ENCODE measurements around the gene SAMD3.
"Not testable (repeated sequence)": the region's sequence is repeated elsewhere in the genome, so short reads cannot be mapped to it uniquely, and the experiment has no call there.

Gene SAMD3

GRCh38 chr6:130222775-130223174 lies at the start of gene SAMD3:
SAMD3 (minus strand) TSS chr6:130222951; CDS start chr6:130215273, 7,678 bp downstream.
- no peak for DNase-seq

GRCh38 chr6:130269969-130270635 lies 47.4 kb upstream of the SAMD3 start:
- no peak for DNase-seq

GRCh38 chr6:130265553-130265952 lies 42.8 kb upstream of the SAMD3 start:
- DNase-seq = not testable (repeated sequence)

GRCh38 chr6:130262008-130262407 lies 39.3 kb upstream of the SAMD3 start:
- no peak for DNase-seq

- DNase-seq = not testable (repeated sequence)
Observed at GRCh38 chr6:130261558-130261957, 38.8 kb upstream of the SAMD3 start.

DNA sequence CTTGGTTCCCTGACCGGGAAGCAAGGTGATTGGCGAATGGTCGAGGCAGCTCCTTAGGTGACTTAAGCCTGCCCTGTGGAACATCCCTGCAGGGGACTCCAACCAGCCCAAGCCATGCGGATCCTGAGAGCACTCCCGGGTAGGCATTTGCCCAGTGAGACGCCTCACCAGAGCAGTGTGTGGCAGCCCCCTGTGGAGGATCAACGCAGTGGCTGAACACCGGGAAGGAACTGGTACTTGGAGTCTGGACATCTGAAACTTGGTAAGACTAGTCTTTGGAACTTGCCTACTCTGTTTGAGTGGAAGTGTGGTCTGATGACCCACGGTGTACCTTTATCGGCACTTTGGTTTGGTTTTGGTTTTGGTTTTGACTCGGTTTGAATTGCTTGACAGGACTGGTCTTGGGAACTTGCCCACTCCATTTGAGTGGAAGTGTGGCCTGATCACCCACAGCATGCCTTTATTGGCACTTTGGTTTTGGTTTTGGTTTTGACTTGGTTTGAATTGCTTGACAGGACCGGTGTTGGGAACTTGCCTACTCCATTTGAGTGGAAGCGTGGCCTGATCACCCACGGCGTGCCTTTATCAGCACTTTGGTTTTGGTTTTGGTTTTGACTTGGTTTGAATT lies 38.0 kb upstream of the SAMD3 start:
- not testable (repeated sequence) for DNase-seq

GRCh38 chr6:130260050-130260462 lies 37.3 kb upstream of the SAMD3 start:
- DNase-seq = not testable (repeated sequence)

DNA sequence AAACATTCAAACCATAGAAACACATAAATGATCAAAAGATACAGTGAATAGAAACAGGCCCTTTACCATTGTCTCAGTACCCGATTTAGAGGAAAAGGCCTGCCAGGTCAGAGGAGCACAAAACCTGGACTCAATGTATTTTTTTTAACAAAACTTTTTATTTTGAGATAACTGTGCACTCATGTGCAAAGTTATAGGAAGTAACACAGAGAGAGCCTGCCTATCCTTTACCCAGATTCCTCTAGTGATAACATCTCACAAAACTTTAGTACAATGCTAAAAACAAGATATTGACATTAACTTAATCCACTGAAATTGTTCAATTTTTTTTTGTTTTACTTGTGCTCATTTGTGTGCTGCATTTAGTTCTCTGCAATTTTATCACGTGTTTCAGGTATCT lies 36.8 kb upstream of the SAMD3 start:
- no peak for DNase-seq

DNA sequence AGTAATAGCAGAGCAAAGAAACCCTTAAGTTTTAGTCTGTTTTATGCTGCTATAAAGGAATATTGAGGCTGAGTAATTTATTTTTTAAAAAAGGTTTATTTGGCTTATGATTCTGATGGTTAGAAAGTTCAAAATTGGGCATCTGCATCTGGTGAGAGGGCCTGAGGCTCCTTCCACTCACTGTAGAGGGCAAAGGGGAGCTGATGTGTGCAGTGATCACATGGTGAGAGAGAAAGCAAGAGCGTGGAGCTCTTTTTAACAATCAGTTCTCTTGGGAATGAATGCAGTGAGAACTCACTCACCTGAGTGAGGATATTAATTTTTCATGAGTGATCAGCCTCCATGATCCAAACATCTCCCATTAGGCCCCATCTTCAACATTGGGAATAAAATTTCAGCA lies 36.4 kb upstream of the SAMD3 start:
- DNase-seq = no peak

- DNase-seq = no peak
Observed at GRCh38 chr6:130252527-130253237, 29.9 kb upstream of the SAMD3 start.

DNA sequence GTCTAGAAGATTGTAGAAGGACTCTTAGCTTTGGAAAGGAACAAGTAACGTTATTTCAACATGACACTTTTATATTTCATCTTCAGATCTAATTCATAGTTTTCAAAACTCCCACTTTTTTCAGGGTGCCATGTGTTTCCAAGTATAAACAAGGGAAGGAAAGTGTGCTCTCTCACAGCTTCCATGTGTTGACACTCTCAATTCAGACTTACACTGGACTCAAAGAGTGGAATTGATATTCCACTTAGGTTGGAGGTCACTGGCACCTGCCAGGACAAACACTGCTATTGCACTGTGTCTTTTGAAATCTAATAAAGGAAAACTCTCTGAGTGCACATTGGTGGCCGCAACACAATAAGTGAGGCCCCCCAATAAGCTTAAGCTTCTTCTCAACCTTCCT lies 22.5 kb upstream of the SAMD3 start:
- no peak for DNase-seq

DNA sequence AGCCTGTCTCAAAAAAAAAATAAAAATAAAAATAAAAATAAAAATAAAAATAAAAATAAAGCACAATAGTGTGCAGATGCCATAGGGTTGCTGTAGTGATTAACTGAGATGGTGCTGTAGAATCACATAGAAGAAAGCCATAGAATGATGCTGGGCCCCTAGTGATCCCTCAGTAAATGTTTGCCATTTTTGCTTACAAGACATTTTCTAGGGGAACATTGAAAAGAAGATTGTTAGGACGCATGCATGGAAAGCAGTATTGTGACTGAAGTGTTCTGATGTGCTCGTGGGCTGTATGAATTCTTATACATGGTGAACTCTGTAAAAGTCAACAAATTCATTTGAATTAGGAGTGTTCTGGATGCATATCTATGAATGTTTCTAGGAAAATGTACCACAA lies 22.0 kb upstream of the SAMD3 start:
- no peak for DNase-seq

GRCh38 chr6:130240232-130240631 lies 17.5 kb upstream of the SAMD3 start:
- no peak for DNase-seq

- no peak for DNase-seq
Observed at GRCh38 chr6:130239755-130240154, 17.0 kb upstream of the SAMD3 start.

DNA sequence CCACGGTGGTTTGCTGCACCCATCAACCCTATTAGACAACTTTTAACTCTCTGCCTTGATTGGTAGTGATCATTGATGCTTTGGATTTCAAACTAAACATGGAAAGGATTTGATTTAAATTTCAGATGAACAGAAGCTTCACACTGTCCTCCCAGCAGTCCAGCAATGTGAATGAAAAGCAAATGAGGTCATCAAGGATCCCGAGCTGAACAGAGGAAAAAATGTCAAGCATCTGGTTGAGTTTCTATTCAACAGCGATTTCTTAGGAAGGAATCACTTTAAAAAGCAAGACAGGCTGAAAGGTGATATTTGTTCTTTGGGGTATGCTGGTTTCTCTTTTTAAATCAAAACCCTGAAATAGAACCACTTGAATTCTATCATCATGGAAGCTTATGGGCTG lies 10.6 kb upstream of the SAMD3 start:
- DNase-seq = no peak

- DNase-seq = not testable (repeated sequence)
Observed at GRCh38 chr6:130230531-130230930, 7.8 kb upstream of the SAMD3 start.

- no peak for DNase-seq
Observed at GRCh38 chr6:130229645-130230044, 6.9 kb upstream of the SAMD3 start.

GRCh38 chr6:130223508-130223907 lies 757 bp upstream of the SAMD3 start:
- DNase-seq = no peak

- DNase-seq = no peak
Observed at GRCh38 chr6:130218134-130218533, 4.6 kb downstream of the SAMD3 start.

DNA sequence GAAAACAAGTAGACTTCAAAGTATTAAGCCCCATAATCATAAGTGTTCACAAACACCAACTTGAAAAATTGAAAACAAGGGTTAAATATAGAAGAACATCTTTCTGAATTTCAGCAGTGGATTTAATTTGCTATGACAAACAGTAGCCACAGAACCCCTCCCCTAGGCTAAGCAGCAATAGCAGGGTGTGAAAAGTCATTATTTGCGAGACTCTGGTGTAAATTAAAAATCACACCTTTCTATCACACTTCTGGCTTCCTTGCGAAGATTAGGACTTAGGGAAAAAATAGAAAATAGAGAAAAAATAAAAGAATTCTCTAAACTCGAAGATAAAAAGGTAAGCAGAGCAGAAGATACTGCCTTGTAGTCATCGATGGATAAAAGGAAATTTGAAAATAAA lies 6.1 kb downstream of the SAMD3 start:
- DNase-seq = no peak

- DNase-seq = no peak
Observed at GRCh38 chr6:130215526-130215925, 7.2 kb downstream of the SAMD3 start.

DNA sequence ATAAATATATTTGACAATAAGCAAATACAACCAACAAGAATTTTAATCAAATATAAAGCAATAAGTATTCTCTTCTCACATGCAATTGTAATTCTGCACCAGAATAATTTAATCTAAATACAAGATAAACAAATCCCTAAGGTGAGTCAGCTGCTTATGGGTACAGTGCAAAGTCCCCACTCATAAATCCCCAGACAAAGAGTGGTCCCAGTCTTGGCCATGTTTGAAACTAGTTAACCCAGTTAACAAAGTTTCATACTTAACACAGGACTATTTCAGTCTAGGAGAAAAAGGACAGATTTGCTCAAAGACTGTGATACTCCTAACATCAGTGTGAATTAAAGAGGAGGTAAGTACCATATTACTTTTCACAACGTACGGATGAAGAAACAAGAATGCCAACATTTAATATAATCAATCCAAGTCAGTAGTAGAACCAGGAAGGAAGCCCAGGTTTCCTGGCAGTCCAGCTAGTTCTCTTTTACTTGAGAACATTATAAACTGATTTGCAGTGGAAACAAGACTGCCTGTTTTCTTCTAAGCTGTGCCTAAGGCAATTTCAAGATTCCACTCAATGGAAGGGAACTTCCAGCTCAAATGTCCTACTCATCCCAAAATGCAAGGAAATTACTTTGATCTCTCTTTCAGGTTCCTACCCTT lies 10.4 kb downstream of the SAMD3 start:
- DNase-seq = no peak

DNA sequence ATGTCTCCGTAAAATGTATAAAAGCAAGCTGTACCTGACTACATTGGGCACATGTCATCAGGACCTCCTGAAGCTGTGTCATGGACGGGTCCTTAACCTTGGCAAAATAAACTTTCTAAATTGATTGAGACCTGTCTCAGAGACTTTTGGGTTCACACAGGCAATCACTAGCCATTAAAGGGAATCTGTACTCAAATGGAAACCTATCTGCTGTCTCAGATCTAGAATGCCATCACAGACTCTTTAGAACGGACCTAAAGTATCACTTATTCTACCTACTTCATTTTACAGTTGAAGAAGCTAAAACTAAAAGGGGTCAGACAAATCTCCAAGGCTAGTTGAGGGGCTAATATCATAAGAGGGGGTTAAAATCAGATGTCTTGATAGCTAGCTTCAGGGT lies 11.1 kb downstream of the SAMD3 start:
- no peak for DNase-seq

All from SW 1271 (cell line).